Right renal pelvis (tissue), 4 donors: ENCODE results near the gene PSMG1. TPM values are rescaled to one million over a fixed set of nuclear protein-coding genes. Genes with fewer than 3 reads are reported as not detected.

Experiments used
- DNase-seq, 4 donors: peaks; one replicate each; pipeline ENCODE4 v3.0.0-alpha.2; 2013; ENCODE audit warnings: low read depth in 4 of 4, low spot score in 3 of 4, missing footprints in 1 of 4
- polyA plus RNA-seq, 4 donors: library from polyadenylated mRNA; unstranded; fragments of 120-200 nt; gene quantifications; one replicate each; pipeline ENCODE4 v1.2.1, GENCODE V29; 2013; ENCODE audit not compliant: insufficient read length in 4 of 4

PSMG1 gene
- polyA plus RNA-seq, 4 donors = 45.5 to 54.7 (median 51.7) TPM

GRCh38 chr21:39189857-39190604, 6.8 kb upstream of the PSMG1 start:
- DNase-seq = no peak

GRCh38 chr21:39188521-39189139, 5.4 kb upstream of the PSMG1 start:
- DNase-seq = no peak

GRCh38 chr21:39187141-39187540, 3.9 kb upstream of the PSMG1 start:
- no peak for DNase-seq

GRCh38 chr21:39186676-39187075, 3.4 kb upstream of the PSMG1 start:
- DNase-seq = no peak

GRCh38 chr21:39185157-39185556, 1.9 kb upstream of the PSMG1 start:
- DNase-seq = no peak

- DNase-seq = peak in 1 of 4 donors; percentile 3
These were observed 1.1 kb upstream of the PSMG1 start for GRCh38 chr21:39184050-39184980.

GRCh38 chr21:39182484-39183271, 573 bp downstream of the PSMG1 start:
- peak in 1 of 4 donors; percentile 28 for DNase-seq

- no peak for DNase-seq
These were observed 1.2 kb downstream of the PSMG1 start for GRCh38 chr21:39182016-39182415.

- DNase-seq = no peak
These were observed 1.9 kb downstream of the PSMG1 start for GRCh38 chr21:39181205-39181818.

GRCh38 chr21:39180429-39181019, 2.7 kb downstream of the PSMG1 start:
- DNase-seq = no peak

GRCh38 chr21:39178421-39178820, 4.8 kb downstream of the PSMG1 start:
- DNase-seq = no peak

GRCh38 chr21:39176271-39176709, 7.0 kb downstream of the PSMG1 start:
- no peak for DNase-seq

- no peak for DNase-seq
These were observed 7.6 kb downstream of the PSMG1 start for GRCh38 chr21:39175665-39176064.

- DNase-seq = peak in 1 of 4 donors; percentile 1
These were observed 8.1 kb downstream of the PSMG1 start for GRCh38 chr21:39175154-39175553.

GRCh38 chr21:39173716-39174680, 9.3 kb downstream of the PSMG1 start:
- DNase-seq = no peak

- DNase-seq = no peak
These were observed 13.3 kb downstream of the PSMG1 start for GRCh38 chr21:39169906-39170305.

- DNase-seq = no peak
These were observed 14.5 kb downstream of the PSMG1 start for GRCh38 chr21:39168800-39169199.

GRCh38 chr21:39164523-39164922, 18.7 kb downstream of the PSMG1 start:
- DNase-seq = no peak
